ENCODE measurements around the gene SLITRK1.
A peak's percentile ranks its signal among the peaks of the same experiment; 100 is the strongest.

SLITRK1 gene

DNA sequence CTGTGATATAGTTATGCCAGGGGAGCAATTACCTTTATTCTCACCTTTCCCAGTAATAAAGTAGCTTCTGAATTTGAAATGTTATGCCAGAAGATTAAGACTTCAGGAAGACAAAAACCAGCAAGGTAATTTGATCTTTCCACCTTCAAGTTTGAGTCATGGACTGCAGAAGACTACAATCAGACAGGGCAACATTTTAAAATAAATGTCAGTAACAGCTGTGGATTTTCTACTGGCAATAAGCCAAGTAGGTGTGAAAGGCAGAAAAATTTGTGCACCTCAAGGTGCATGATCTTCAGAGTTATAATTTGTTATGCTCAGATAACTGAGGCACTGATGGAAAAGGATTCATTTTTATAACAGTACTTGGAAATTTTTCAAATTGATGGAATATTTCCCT is 54.9 kb downstream of the SLITRK1 start:
- TF ChIP-seq, protein P1, sequence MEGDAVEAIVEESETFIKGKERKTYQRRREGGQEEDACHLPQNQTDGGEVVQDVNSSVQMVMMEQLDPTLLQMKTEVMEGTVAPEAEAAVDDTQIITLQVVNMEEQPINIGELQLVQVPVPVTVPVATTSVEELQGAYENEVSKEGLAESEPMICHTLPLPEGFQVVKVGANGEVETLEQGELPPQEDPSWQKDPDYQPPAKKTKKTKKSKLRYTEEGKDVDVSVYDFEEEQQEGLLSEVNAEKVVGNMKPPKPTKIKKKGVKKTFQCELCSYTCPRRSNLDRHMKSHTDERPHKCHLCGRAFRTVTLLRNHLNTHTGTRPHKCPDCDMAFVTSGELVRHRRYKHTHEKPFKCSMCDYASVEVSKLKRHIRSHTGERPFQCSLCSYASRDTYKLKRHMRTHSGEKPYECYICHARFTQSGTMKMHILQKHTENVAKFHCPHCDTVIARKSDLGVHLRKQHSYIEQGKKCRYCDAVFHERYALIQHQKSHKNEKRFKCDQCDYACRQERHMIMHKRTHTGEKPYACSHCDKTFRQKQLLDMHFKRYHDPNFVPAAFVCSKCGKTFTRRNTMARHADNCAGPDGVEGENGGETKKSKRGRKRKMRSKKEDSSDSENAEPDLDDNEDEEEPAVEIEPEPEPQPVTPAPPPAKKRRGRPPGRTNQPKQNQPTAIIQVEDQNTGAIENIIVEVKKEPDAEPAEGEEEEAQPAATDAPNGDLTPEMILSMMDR (IDR thresholded peaks at IDR 0.05; ENCODE audit: insufficient read depth, low read depth, low read length, missing control alignments) = no peak
- H3K4me3 ChIP-seq (ENCODE audit: low read length) = no peak overlapping the region
- peak; percentile 33 for DNase-seq (ENCODE audit: low read depth)

Measured in epithelial cell of esophagus (primary cell).